GM13976 (cell line): ENCODE measurements around the gene AIF1.

Experiments
- DNase-seq: peaks from one replicate; pipeline ENCODE4 v3.0.0; 2012; ENCODE audit warnings: low spot score
- CTCF ChIP-seq: IDR thresholded peaks from 2 replicates; pipeline ENCODE4 v1.5.1; 2012; ENCODE audit warnings: borderline replicate concordance, mild to moderate bottlenecking; ENCODE audit not compliant: insufficient read depth; ENCODE audit errors: extremely low read depth, missing control alignments, control extremely low read depth
- in situ Hi-C: fragments of 300-500 bp; cut with MboI; formaldehyde crosslinking; loops from one replicate; pipeline ENCODE4 v1.12.0; 2022; ENCODE audit warnings: low sequenced_read_pairs, mixed read lengths, inconsistent platforms; ENCODE audit not compliant: unreplicated experiment

The AIF1 gene

GRCh38 chr6:31578184-31579118 lies 36.6 kb upstream of the AIF1 start:
- TF ChIP-seq CTCF, result no peak
- DNase-seq, result no peak
- in situ Hi-C loops, result no loop called here

- TF ChIP-seq CTCF, result no peak
- in situ Hi-C loops, result no loop called here
- no peak for DNase-seq
Measured at GRCh38 chr6:31579119-31579505, 35.9 kb upstream of the AIF1 start.

- DNase-seq, result no peak
- no peak for TF ChIP-seq CTCF
- in situ Hi-C loops, result no loop called here
Measured at GRCh38 chr6:31579546-31580437, 35.2 kb upstream of the AIF1 start.

DNA sequence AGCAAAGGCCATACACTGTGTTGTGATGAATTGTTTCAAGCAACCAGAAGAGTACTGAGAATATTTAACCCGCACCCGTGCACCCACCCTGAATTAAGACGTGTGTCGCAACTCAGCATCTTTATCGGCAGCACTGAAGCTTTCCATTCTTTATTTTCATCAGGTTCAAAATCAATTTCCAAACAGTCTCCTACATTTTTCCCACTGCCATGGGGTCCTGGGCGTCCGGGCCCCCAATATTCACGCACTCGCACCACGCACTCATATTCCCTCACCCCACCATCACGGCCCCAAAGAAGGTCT lies 34.6 kb upstream of the AIF1 start:
- in situ Hi-C loops, result no loop called here
- no peak for DNase-seq
- TF ChIP-seq CTCF, result no peak

DNA sequence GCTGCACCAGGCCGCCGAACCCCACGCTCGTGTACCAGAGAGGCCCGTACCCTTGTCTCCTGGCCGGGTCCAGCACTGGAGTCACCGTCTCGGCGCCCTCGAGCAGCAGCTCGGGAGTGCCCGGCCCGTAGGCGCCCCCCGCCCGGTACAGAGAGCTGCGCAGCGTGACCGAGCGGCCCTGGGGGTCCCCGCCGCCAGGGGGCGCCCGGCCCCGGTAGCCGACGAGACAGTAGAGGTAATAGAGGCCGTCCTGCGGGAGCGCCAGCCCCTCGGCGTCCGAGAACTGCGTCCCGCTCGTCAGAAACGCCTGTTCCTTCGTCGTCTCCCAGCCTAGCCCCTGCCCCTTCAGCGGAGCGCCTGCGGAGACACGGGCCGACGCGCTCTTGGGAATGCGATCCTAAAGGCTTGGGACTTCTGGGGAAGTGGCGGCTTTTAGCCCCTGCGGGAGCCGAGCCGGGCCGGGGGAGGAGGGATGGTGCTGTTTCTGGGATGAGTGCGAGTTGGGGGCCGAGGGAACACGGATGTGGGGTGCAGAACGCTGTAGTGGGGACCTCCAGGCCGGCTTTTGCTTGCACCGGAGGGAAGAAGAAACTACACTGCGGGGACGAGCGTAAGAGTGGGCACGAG lies 34.1 kb upstream of the AIF1 start:
- in situ Hi-C loops, result no loop called here
- TF ChIP-seq CTCF, result peak; percentile 98
- DNase-seq, result peak; percentile 89
